Measurements from ENCODE around the gene SLC1A4.
"Not testable (repeated sequence)": the region's sequence is repeated elsewhere in the genome, so short reads cannot be mapped to it uniquely, and the experiment has no call there.

SLC1A4 gene

DNA sequence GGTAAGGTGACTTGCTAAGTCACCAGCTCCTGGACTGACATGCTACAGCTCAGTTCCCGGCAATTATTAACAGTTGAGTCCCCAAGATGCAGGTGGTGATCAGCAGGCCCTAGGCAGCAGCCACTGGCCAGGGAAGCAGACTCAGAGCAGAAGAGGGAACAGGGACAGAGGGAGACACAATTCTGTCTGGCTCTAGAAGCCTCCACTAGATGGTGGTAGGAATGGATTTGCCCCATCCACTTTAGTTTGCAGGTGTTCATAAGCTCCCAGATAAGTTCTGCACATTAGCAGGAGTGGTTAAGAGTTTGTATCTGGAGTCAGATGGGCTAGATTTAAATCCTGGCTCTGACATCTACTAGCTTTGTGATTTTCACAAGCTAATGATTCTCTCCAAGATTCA is 25.5 kb upstream of the SLC1A4 start:
- DNase-seq (ENCODE audit: low read depth in 2 of 2), result no peak

DNA sequence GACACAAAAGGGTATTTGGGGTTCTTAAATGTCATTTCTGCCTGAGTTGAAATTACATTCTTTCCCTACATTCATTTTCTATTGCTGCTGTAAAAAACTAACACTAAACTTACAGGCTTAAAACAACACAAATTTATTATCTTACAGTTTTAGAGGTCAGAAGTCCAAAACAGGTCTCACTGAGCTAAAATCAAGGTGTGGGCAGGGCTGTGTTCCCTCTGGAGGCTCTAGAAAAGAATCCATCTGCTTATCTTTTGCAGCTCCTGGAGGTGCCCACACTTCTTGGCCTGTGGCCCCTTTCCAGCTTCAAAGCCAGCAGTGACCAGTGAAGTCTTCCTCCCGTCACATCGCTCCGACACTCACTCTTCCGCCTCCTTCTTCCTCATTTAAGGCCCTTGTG is 23.2 kb upstream of the SLC1A4 start:
- DNase-seq (ENCODE audit: low read depth in 2 of 2), result no peak

DNA sequence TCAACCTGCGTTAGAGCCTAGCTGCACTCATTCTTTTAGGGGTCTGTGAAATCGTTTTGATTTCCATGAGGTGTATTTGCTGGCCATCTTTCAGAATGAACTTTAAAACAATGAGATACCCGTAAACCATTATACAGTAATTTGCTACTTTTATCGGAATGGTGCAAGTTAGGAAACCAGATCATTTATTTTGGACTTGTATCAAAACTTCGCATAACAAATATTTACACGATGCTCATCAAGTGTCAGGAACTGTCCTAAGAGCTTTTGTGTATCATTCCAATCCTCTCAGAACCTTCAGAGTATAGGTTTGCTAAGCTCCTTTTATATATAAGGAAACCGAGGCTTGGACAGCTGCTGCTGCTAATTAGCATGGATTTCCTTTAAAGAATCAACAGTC is 22.4 kb upstream of the SLC1A4 start:
- DNase-seq (ENCODE audit: low read depth in 2 of 2), result no peak

DNA sequence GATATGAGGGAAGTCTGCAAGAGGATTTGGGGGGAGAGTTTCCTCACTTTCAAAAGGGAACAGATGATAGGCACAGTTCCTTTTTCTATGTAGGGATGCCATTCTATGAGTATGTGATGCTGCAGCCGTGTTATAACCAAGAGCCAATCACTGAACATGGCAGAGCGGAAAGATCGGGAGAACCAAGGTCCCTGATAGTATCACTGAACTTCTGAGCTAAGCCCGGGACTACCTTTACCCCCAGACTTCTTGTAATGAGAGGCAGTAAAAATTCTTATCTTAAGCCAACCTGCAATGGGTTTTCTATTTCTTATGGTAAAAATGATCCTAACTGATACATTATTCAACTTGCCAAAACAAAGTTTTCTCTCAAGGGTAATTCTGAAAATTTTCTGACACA is 21.6 kb upstream of the SLC1A4 start:
- no peak for DNase-seq (ENCODE audit: low read depth in 2 of 2)

DNA sequence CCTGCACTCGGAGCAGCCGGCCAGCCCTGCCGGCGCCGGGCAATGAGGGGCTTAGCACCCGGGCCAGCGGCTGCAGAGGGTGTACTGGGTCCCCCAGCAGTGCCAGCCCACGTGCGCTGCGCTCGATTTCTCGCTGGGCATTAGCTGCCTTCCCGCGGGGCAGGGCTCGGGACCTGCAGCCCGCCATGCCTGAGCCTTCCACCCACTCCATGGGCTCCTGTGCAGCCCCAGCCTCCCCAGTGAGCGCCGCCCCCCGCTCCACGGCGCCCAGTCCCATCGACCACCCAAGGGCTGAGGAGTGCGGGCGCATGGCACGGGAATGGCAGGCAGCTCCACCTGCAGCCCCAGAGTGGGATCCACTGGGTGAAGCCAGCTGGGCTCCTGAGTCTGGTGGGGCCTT is 20.1 kb upstream of the SLC1A4 start:
- DNase-seq (ENCODE audit: low read depth in 2 of 2), result not testable (repeated sequence)

DNA sequence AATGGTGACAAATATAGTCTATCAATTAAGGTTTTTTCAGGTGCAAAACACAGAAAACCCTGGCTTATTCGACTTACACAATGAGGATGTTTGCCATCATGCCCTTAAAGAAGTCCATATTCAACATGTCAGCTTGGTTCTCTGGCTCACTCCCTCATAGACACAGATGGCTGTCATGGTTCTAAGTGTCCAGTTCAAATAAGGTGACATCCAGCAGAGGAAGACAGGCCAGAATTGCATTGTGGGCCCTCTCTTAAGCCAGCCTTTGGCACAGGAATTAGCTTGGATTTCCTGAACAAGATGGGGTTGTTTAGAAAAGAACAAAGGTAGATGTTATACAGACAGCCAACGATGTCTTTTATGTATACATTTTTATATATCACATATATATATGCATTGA is 18.7 kb upstream of the SLC1A4 start:
- DNase-seq (ENCODE audit: low read depth in 2 of 2), result no peak

DNA sequence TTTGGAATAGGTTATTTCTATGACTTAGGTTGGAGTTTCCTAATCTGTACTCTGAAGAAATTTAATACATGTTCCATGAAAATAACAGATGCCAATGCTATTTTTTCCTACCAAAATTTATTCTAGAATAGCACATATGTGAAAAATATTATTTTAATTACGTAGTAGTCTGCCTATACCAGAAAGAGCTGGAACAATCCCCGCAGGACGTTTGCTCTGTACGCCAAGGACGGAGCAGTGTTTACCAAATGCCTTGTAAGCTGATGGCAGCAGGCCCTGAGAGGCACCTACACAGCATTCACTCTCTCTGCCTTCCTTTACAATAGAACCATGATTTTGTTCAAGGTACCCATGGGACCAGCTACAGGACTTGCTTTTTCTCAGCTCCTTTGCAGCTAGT is 16.8 kb upstream of the SLC1A4 start:
- no peak for DNase-seq (ENCODE audit: low read depth in 2 of 2)

DNA sequence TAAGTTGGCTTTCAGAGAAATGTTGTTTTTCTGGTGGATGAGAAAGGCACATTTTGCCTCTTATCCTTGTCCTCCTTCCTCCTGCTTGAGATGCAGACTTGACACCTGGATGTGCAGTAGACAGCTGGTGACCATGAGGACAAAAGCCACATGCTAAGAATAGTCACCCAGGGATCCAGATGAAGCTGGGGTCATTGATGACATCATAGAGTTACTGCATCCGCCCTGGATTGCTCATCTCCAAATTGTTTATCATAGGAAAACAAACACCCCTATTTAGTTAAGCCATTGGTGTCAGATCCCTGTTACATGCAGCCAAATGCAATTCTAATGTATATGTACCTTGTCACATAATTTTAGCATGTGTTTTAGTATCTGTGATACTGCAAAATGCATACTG is 16.3 kb upstream of the SLC1A4 start:
- DNase-seq (ENCODE audit: low read depth in 2 of 2), result no peak

DNA sequence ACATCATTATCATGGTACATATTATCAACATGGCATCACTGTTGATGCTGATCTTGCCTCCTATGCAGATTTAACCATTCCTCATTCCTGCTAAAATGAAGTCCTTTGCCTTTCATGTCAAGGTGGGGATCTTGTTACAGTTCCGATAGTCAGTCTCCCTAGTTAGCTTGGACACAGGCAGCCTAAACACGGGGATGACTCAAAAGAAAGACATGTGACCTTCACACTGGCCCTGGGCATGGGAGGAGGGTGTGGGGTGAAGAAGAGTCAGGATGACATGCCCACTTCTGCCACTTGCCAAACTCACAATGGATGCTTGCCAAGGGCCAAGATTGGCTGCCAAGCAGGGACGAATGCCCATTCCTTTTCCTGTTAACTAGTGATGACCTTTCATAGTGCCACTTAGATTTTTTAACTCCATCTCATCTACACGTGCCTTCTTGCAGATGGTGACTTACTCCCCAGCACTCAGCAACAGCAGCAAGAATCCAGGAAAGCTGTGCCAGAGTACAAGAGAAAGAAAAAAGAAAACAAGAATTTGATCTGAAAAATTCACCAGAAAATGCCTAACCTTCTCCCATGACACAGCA is 13.9 kb upstream of the SLC1A4 start:
- no peak for DNase-seq (ENCODE audit: low read depth in 2 of 2)

DNA sequence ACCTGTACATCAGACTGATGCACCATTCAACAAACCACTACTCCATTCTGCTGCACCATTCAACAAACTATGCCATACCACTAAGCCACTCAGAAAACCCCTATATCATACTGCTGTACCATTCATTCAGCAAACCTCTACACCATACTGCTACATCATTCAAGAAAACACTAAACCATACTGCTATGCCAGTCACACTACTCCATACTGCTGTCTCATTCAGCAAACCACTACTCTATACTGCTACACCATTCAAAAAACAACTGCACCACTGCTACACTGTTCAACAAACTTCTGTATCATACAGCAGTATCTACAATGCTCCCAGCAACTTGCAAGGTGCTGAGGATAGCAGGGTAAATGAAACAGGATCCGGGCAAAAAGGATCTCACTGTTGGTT is 12.9 kb upstream of the SLC1A4 start:
- no peak for DNase-seq (ENCODE audit: low read depth in 2 of 2)

DNA sequence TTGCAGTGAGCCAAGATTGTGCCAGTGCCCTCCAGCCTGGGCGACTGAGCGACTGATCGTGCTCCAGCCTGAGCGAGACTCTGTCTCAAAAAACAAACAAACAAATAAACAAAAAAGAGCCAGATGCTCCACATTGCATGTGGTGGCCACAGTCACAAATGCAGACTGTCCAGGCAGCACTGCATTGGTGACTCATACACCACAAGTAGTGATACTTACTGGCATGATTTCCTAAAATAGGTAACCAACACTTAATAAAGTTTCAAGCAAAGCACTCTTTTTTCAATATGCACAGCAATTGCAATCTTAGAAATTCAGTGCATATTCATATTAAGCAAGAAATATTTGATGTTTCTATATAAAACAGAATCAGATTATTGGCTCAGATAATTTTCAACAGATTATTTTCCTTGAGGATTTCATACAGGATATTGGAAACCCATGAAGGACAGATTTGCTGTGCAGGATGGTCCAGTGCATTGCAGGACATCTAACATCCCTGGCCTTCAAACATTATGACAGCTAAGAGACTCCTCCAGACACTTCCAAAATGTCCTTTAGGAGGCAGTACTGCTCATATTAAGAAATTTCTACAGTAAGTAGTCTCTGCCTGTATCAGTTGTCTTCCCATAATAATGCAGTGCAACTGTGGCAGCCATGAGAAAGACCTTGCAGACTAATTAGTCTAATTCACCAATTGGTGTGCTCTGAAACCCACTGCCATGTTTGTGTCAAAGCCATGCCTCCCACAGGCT is 10.5 kb upstream of the SLC1A4 start:
- no peak for DNase-seq (ENCODE audit: low read depth in 2 of 2)

DNA sequence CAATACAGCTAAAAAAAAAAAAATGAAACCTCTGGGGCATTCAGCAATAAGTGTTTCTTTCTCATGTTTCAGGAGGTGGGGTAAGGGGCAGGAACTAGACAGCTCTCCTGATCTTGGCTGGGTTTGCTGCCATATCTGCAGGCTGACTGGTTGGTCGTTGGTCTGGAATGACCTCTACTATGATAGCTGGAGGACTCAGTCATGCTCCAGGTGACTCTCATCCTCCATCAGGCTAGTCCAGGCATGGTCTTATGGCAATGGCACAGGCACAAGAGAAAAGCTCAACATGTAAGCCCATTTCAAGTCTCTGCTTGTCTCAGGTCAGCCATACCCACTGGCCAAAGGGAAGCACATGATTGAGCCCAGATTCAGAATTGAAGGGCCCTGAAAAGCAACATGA is 9.5 kb upstream of the SLC1A4 start:
- no peak for DNase-seq (ENCODE audit: low read depth in 2 of 2)

DNA sequence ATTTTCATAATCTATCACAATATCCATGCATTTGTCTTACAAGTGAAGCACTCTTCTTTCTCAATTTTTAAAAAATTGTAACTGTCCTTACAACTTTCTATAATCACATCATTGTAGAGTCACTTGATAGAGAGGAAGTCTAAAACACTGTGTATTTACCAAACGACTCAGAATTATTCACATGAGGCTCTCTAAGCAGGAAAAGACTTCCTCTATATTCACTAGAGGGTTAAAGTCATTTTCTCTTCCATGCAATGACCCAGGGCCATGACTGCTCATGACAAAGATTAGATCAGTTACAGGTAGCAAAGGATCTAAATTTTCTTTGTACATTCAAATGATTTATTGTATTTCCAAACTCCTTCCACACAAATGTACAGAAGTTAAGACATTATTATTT is 9.0 kb upstream of the SLC1A4 start:
- DNase-seq (ENCODE audit: low read depth in 2 of 2), result no peak

DNA sequence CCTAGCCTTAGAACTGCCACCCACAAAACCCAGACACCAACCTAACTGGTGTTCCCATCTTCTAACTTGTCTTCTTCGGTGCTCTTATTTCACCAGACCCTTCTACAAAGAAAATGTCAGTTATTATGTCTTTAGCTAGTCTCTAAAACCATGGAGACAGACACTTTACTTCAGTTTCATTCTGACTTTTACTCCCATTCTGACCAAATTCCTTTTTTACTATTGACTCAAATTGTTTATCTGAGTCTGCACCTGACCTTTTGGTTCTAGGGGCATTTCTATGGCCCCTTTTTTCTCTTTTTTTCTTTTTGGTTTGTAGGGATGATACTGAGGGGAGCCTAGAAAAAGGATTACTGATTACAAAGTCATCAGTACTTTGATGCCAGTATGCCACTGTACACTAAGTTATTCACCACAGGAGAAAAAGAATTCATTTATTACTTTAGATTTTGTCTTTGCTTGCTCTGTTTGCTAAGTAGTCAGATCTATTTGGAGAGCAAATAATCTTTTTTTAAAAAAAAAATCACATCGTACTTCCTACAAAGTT is 6.8 kb upstream of the SLC1A4 start:
- DNase-seq (ENCODE audit: low read depth in 2 of 2), result no peak

DNA sequence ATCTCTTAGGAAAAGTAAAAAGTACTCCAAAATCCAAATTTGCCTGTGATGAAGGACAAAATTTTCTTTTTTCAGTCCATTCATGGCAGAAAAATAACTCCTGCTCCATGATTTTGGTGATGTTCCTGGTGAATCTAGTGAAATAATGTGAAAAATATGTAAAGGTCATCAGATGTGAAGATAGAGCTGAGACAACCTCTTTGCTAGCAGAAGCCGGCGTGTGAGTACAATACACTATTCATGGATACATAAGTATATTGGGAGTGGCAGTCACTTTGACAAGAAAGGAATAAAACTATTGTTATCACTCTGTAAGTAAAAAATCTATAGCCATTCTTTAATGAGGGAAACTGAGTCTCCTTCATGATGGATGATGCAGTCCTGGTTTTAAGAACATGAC is 6.3 kb upstream of the SLC1A4 start:
- no peak for DNase-seq (ENCODE audit: low read depth in 2 of 2)

DNA sequence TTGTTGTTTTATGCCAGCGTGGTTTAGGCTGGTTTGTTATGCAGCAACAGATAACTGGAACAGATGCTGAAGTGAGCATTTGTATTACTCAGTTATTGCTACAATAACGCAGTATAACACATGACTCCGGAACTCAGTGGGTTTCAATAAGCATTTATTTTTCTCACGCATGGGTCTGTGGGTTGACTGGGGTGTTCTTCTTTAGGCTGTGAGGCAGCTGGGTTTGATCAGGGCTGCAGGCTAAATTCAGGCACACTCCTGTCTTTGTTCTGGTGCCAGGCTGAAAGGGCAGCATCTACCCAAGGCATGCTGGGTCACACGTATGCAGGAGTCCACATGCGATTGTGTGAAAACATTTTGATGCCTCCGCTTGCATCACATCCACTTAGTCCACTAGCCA is 3.8 kb upstream of the SLC1A4 start:
- DNase-seq (ENCODE audit: low read depth in 2 of 2), result no peak

DNA sequence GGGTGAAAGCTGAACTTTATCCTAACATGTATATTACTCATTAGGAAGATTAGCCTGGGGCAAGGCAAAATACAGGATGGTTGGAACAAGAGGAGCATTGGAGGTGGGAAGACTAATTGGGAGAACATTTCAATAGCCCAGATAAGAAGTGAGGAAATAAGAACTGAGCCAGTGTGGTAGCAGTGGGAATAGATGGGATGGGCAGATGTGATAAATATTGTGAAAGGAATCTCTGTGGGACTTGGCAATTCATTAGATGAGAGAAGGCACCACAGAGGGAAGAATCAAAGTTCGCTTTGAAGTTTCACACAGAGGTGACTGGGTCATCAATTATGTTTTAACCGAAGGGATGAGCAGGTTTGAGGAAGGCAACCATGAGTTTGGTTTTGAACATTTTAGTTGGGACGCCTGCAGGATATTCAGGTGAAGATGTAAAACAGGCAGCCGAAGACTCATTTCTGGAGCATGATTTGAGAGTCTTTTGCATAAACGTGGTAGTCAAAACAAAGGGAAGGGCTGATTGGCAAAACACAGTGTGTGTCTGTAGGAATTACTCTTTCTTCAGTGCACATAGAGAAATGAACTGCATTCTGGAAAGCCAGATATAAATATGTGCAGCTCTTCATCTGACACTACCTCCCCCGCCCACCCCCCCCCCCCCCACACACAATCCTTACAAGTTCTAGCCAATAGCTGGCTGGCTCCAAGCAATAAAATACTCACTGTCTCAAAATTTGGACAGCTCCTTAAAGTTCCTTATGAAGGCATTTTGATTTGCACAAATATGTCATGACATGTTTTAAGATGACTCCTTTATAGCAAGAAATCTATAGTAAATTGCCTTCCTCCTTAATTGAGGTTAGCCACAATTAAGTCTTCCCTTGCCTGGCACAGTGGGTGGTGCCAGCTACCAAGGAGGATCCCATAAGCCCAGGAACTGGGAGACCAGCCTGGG is 1.9 kb upstream of the SLC1A4 start:
- DNase-seq (ENCODE audit: low read depth in 2 of 2), result no peak

DNA sequence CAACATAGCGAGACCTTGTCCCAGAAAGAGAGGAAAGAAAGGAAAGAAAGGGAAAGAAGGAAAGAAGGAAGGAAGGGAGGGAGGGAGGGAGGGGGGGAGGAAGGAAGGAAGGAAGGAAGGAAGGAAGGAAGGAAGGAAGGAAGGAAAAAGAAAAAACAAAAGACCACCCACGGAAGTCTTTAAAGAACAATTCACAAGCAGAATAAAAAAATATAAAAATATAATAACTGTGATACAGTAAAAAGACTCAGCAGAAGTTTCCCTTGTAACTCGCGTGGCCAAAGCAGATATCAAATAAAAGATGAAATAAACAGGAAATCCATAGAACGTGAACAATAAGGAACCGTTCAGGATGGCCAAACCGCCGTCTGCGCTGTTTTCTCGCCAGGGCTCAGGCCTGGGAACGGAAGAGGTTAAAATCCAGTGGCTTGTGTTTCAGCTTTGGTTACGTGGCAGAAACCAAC is 1.2 kb upstream of the SLC1A4 start:
- no peak for DNase-seq (ENCODE audit: low read depth in 2 of 2)

DNA sequence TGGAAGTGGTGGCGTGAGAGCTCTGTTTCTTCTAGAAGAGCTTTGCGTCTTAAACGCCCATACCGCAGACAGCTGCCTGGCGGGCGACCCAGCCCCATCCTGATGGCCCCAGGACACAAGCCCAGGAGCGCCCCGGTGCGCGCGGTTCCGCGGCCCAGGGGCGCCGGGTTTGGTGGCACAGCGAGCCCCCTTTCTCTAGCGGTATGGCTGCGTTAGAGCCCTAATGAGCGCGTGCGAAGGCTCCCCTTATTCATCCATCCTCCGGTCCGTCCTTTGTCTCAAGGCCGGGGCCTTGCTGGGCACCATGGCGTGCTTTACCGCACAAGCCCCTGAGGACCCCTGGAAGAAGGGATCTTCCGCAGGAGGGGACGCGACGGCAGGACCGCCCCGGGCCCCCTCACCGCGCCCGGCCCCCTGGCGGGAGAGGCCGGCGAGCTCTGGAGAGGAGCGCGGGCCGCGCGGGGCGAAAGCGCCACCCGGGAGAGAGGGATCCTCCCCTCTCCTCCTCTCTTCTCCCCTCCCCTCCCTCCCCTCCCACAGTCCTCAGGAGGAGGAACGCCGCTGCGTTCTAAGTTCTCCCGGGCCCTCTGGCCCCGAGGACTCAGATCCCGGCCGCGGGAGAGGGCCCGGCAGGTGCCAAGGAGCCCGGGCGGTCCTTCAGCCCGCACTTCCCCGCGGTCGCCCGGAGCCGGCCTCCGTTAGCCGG is 626 bp upstream of the SLC1A4 start:
- DNase-seq (ENCODE audit: low read depth in 2 of 2), result peak; percentile 15 to 32

DNA sequence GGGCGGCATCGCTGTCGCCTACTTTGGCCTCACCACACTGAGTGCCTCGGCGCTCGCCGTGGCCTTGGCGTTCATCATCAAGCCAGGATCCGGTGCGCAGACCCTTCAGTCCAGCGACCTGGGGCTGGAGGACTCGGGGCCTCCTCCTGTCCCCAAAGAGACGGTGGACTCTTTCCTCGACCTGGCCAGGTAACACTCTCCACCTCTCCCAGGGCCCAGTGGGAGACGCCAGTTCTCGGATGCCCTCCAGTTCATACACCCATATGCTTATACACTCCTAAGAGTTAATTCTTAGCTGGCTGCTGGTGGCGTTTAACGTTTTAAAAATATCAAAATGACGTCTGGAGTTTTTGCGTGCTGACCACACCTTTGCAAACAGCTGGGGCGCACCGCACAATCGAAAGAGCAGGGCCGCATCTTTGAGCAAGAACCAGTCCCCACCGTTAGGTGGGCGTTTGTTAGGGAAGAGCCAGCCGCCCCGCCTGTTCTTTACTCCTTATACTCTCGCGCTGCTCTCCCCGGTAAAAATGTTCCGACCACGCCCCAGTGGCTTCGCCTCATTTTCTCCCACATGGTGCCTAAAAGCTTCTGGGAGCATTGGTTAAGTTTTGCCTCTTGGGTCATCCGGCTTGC is 899 bp downstream of the SLC1A4 start:
- DNase-seq (ENCODE audit: low read depth in 2 of 2), result no peak

DNA sequence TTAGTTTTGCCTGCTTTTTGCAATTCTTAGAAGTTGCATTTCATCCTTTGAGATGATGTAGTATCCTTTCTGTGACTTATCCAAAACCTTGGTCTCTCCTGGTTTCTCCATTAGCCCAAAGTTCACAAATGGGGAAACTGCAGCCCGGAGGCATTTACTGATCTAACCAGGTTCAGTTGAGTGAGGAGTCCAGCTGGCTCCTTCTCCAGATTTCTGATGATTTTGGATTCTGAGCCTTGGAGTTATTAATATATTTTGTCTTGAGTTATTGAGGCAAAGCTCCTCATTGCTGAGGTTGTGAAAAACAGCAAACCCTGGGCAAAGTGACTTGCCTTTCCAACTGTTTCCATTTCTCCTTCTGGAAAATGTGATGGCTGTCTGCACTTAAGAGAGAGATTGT is 1.7 kb downstream of the SLC1A4 start:
- no peak for DNase-seq (ENCODE audit: low read depth in 2 of 2)

Measured in stimulated activated CD4-positive, alpha-beta T cell treated with anti-CD3 and anti-CD28 coated beads, Interleukin-1b, Interleukin-23, amount 100 ng/mL, for 4 hours (primary cell).